ENCODE results near the gene GRB7.
"Not testable (repeated sequence)": the region's sequence is repeated elsewhere in the genome, so short reads cannot be mapped to it uniquely, and the experiment has no call there.

Gene GRB7

GRCh38 chr17:39752241-39752881 lies 14.6 kb downstream of the GRB7 start:
- DNase-seq (ENCODE audit: low spot score): no peak

DNA sequence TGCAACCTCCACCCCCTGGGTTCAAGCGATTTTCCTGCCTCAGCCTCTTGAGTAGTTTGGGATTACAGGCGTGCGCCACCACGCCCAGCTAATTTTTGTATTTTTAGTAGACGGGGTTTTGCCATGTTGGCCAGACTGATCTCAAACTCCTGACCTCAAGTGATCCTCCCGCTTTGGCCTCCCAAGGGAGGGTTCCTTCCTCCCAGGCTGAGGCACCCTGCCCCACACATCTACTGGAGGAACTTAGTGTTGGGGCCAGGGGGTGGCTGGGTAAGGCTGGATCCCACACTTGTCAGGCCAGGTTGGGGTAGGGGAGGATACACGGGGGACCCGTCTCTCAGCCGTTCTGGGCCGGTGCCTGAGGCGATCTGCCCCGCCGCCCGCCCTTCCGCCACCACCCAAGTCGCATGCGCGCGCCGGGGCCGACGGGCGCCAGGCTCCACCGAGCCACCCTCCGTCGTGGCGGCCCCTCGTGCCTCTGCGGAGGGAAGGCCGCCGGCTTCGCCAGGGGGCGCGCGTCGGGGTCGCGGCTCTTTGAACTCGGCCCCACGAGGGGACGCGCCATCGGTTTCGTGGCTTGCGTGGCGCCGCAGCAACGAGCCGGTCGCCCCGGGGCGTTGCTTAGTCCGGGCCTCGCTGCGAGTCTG lies 15.9 kb downstream of the GRB7 start:
- no peak for DNase-seq (ENCODE audit: low spot score)

DNA sequence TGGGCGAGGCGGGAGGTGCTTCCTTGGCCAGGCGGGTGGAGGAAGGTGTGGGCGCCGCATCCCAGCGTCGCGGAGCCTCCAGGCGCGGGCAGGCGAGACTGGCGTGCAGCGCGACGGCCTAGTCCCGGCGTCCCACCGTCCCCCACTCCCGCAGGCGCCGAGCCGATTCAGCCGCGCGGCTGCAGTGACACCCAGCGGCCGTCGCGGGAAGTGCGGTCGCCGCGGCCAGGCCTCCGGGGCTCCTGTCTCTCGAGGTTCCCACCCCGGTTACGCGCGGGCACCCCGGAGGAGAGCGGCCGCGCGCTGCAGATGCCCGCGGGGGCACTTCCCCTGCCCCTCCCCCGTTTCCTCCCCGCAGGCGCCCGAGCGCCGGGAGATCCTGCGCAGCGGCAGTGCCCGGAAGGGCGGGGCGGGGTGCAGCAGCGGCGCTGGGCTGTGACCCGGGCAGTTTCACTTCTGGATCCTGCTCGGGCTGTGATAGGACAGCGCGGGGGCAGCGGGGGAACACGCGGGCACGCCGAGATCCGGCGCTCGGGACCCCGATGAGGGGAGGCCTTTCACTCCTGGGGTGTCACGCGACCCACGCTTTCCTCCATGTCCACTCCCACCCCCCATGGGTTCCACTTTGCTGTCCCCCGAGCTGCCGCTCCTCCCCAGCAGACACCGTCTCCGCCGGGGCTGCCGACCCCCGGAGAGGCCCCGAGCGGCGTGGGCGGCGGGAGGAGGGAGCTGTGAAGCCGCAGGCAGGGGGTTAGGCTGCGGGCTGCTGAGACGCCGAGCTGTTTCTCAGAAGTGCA lies 16.6 kb downstream of the GRB7 start:
- peak; percentile 91 for DNase-seq (ENCODE audit: low spot score)

- DNase-seq (ENCODE audit: low spot score): no peak
These were observed 17.3 kb downstream of the GRB7 start for GRCh38 chr17:39754958-39755553.

DNA sequence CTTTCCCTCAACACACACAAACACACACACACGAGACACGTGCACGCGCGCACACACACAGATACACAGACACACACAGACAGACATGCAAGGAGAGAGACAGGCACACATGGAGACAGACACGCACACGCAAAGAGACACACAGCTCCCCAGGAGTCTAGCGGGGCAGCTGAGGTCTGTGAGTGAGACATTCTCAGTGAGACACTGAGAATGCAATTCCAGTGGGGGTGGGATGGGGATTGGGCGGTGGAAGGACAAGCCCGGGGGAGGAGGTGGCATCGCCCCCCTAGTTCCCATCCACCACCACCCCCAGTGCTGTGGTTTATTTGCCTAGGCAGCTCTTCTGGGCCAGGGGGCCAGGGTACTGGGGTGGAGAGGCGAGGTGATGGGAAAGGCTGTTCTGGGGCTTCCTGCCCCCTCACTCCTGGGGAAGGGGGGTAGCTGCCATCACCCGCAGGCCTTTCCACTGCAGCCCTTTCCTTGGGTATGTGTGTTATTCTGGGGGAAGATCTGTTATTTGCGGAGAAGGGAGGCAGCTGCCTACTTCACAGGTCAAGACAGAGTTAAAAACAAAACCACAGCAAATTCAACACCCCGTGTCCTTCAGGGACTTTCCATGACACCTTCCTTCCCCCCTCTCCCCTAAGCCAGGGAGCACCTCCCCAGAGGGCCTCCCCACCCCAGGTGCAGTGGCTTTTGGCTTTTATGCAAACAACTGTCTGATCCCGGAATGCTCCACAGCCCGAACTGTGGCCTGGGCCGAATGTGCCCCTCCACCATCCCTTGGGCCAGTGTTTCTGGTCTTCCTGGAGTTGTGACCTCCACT lies 18.0 kb downstream of the GRB7 start:
- no peak for DNase-seq (ENCODE audit: low spot score)

DNA sequence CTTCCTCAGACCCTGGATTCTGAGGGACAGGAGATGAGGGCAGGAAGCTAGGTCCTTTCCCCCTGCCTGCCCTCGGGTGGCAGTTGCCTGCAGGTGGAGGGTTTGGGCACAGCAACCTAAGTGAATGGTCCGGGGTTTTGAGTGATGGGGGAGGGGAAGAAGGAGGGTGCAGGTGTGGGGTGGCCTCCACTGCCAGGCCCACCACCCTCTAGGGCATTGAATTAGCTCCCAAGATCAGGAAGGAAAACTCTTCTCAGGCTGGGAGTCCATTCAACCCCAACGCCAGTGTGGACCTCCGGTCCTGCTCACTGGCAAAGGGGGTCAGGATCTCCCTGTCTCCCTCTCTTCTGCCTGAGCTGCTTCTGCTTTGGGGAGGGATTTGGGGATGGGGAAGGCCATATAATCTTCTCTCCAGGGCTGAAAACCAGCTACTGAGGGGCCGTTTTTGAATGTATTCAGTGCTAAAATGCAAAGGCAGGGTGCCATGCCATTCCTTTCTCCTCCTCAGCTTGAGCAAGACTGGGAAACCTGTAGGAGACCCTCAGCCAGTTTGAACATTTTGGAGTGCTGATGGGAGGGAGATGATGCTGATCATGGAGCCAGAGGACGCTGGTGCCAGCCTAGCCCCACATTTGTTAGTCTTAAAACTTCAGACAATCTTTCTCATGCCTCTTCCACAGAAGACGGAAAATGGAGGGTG lies 18.8 kb downstream of the GRB7 start:
- no peak for DNase-seq (ENCODE audit: low spot score)

DNA sequence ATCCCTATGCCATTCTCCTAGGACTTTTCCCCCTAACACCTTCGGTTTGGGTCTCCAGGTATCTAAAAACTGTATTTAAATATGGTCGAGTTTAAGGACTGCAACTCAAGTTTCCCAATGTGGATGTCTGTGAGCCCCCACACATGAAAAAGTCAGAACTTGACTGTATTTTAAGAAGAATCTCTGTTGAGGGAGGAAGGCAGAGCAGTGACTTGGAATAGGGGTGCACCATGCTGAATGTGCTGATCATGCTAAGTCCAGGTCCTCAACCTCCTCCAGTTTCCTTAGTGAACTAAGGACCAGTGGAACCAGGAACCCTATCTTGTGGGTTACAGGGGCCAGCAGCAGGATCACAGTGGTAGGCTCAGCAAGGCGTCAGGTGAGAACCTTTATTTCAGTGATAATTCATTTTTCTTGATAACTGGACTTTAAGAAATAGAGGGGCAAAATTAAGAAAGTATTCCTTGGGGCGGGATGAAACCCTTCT lies 19.5 kb downstream of the GRB7 start:
- no peak for DNase-seq (ENCODE audit: low spot score)

- DNase-seq (ENCODE audit: low spot score): no peak
These were observed 20.5 kb downstream of the GRB7 start for GRCh38 chr17:39757931-39758873.

- DNase-seq (ENCODE audit: low spot score): no peak
These were observed 21.5 kb downstream of the GRB7 start for GRCh38 chr17:39759204-39759603.

GRCh38 chr17:39761861-39762496 lies 24.2 kb downstream of the GRB7 start:
- no peak for DNase-seq (ENCODE audit: low spot score)

- DNase-seq (ENCODE audit: low spot score): no peak
These were observed 25.5 kb downstream of the GRB7 start for GRCh38 chr17:39763051-39763820.

DNA sequence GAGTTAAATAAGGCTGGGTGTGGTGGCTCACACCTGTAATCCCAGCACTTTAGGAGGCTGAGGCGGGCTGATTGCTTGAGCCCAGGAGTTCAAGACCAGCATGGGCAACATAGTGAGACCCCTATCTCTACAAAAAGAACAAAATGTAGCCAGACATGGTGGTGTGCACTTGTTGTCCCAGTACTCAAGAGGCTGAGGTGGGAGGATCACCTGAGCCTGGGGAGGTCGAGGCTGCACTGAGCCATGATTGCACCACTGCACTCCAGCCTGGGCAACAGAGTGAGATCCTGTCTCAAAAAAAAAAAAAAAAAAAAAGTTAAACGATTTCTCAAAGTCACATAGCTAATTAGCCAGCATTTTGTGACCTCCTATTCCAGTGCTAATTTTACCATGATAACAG lies 26.4 kb downstream of the GRB7 start:
- not testable (repeated sequence) for DNase-seq (ENCODE audit: low spot score)

- no peak for DNase-seq (ENCODE audit: low spot score)
These were observed 27.4 kb downstream of the GRB7 start for GRCh38 chr17:39765175-39765574.

- no peak for DNase-seq (ENCODE audit: low spot score)
These were observed 28.0 kb downstream of the GRB7 start for GRCh38 chr17:39765766-39766165.

- DNase-seq (ENCODE audit: low spot score): no peak
These were observed 29.4 kb downstream of the GRB7 start for GRCh38 chr17:39767147-39767546.

GRCh38 chr17:39769974-39770587 lies 32.3 kb downstream of the GRB7 start:
- no peak for DNase-seq (ENCODE audit: low spot score)

DNA sequence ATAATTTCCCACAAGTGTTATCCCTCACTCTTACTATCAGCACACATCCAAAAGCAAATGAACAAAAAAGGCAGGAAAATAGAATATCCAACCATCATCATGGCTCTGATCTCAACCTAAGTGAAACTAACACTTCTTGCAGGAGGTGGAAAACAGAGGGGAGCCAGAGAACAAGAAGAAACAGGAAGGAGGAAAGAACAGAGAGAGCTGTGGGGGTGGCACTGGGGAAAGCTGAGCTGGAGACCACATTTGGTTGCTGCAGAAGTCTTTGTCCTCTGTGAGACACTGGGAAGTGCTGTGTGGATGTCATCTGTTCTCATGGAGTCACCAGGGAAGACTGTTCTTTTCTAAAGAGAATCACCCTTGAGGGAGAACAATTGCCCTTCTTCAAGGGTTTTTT lies 34.7 kb downstream of the GRB7 start:
- no peak for DNase-seq (ENCODE audit: low spot score)
